Neural cell (in vitro differentiated cells): Measurements from ENCODE around the gene CRYGS. TPM values are rescaled to one million over a fixed set of nuclear protein-coding genes. Genes with fewer than 3 reads are reported as not detected.

ENCODE experiments used
- H2AFZ ChIP-seq: fragments of 200-600, 300-800 bp; sonication (generic), shearing (Covaris generic); 2 replicates; pipeline ENCODE4 v1.6.0; 2014; ENCODE audit warnings: low read depth, mild to moderate bottlenecking, antibody characterized with exemption, low read length, moderate library complexity
- H3F3A ChIP-seq: fragments of 200-600 bp; shearing (Covaris generic); 2 replicates; pipeline ENCODE4 v1.6.1; 2016; ENCODE audit warnings: mild to moderate bottlenecking, moderate library complexity, mixed read lengths, antibody characterized with exemption, low read length; ENCODE audit not compliant: insufficient read depth, poor library complexity, severe bottlenecking
- H3K27ac ChIP-seq: fragments of 200-600, 300-800 bp; sonication (generic), shearing (Covaris generic); 2 replicates; pipeline ENCODE4 v1.5.1; 2014; ENCODE audit warnings: mild to moderate bottlenecking, low read length, moderate library complexity
- H3K27me3 ChIP-seq: fragments of 300-800, 200-600 bp; sonication (generic), shearing (Covaris generic); 2 replicates; pipeline ENCODE4 v1.6.0; 2014; ENCODE audit warnings: mild to moderate bottlenecking, low read depth, low read length, moderate library complexity; ENCODE audit not compliant: insufficient read depth
- H3K36me3 ChIP-seq: fragments of 300-800, 200-600 bp; sonication (generic), shearing (Covaris generic); 2 replicates; pipeline ENCODE4 v1.5.1; 2014; ENCODE audit warnings: mild to moderate bottlenecking, antibody characterized with exemption, low read length, moderate library complexity; ENCODE audit not compliant: insufficient read depth
- H3K4me2 ChIP-seq: fragments of 300-800, 200-600 bp; sonication (generic), shearing (Covaris generic); 2 replicates; pipeline ENCODE4 v1.6.0; 2014; ENCODE audit warnings: mild to moderate bottlenecking, low read length
- H3K4me3 ChIP-seq: fragments of 300-800, 200-600 bp; sonication (generic), shearing (Covaris generic); 2 replicates; pipeline ENCODE4 v1.5.1; 2014; ENCODE audit warnings: mild to moderate bottlenecking, low read length, moderate library complexity
- H3K79me2 ChIP-seq: fragments of 200-600 bp; shearing (Covaris generic); replicated peaks from 2 replicates; pipeline ENCODE4 v1.6.0; 2014; ENCODE audit warnings: mild to moderate bottlenecking, low read length, moderate library complexity; ENCODE audit not compliant: insufficient read depth
- H3K9ac ChIP-seq: fragments of 300-800, 200-600 bp; sonication (generic), shearing (Covaris generic); 2 replicates; pipeline ENCODE4 v1.6.1; 2016; ENCODE audit warnings: mild to moderate bottlenecking, low read length, mixed read lengths
- H3K9me2 ChIP-seq: fragments of 200-600 bp; shearing (Covaris generic); 2 replicates; pipeline ENCODE4 v1.6.1; 2016; ENCODE audit warnings: mild to moderate bottlenecking, low read length, mixed read lengths; ENCODE audit not compliant: insufficient read depth
- H3K9me3 ChIP-seq: fragments of 200-600, 300-800 bp; sonication (generic), shearing (Covaris generic); 2 replicates; pipeline ENCODE4 v1.6.1; 2016; ENCODE audit warnings: mild to moderate bottlenecking, mixed run types, low read length, moderate library complexity, mixed read lengths
- H4K20me1 ChIP-seq: fragments of 200-600 bp; shearing (Covaris generic); 2 replicates; pipeline ENCODE4 v1.6.1; 2016; ENCODE audit warnings: mild to moderate bottlenecking, mixed run types; ENCODE audit not compliant: insufficient read depth
- EP300 ChIP-seq: fragments of 450-650 bp; conservative IDR thresholded peaks from 2 replicates; pipeline ENCODE4 v1.6.1; 2014; ENCODE audit warnings: antibody characterized with exemption, mild to moderate bottlenecking, moderate library complexity; ENCODE audit not compliant: poor library complexity, severe bottlenecking
- EZH2 ChIP-seq: fragments of 200-600, 300-800 bp; shearing (Covaris generic), sonication (generic); IDR thresholded peaks from 2 replicates; pipeline ENCODE4 v1.6.1; 2014; ENCODE audit warnings: antibody characterized with exemption, low read length, borderline replicate concordance, mild to moderate bottlenecking; ENCODE audit not compliant: insufficient read depth, poor library complexity, severe bottlenecking
- MXI1 ChIP-seq: fragments of 450-650 bp; conservative IDR thresholded peaks from 2 replicates; pipeline ENCODE4 v1.6.1; 2014; ENCODE audit warnings: antibody characterized with exemption, mild to moderate bottlenecking; ENCODE audit not compliant: poor library complexity, severe bottlenecking
- POLR2AphosphoS5 ChIP-seq: IDR thresholded peaks from 2 replicates; pipeline ENCODE4 v1.6.1; 2012
- RAD21 ChIP-seq: fragments of 450-650 bp; conservative IDR thresholded peaks from 2 replicates; pipeline ENCODE4 v1.6.1; 2014; ENCODE audit warnings: antibody characterized with exemption, mild to moderate bottlenecking, moderate library complexity
- REST ChIP-seq: IDR thresholded peaks from 2 replicates; pipeline ENCODE4 v1.6.1; 2012; ENCODE audit warnings: borderline replicate concordance
- SMC3 ChIP-seq: fragments of 450-650 bp; conservative IDR thresholded peaks from 2 replicates; pipeline ENCODE4 v1.6.1; 2014; ENCODE audit warnings: antibody characterized with exemption, mild to moderate bottlenecking, moderate library complexity; ENCODE audit not compliant: poor library complexity
- TAF1 ChIP-seq: IDR thresholded peaks from 2 replicates; pipeline ENCODE4 v1.6.1; 2012; ENCODE audit warnings: low read depth
- polyA plus RNA-seq: library from polyadenylated mRNA; depleted of rRNA; stranded (reverse); fragments of >200 nt; gene quantifications from 2 replicates; pipeline ENCODE4 v1.2.3, GENCODE V29; 2014
- TF ChIP-seq, protein P1 (sequence below): fragments of 450-650 bp; IDR thresholded peaks from 2 replicates; pipeline ENCODE4 v1.5.1; 2014; ENCODE audit warnings: antibody characterized with exemption, mild to moderate bottlenecking, moderate library complexity; ENCODE audit not compliant: poor library complexity, severe bottlenecking

CRYGS gene
- polyA plus RNA-seq, 1 donor from 2014 or later, result 7.7 TPM

DNA sequence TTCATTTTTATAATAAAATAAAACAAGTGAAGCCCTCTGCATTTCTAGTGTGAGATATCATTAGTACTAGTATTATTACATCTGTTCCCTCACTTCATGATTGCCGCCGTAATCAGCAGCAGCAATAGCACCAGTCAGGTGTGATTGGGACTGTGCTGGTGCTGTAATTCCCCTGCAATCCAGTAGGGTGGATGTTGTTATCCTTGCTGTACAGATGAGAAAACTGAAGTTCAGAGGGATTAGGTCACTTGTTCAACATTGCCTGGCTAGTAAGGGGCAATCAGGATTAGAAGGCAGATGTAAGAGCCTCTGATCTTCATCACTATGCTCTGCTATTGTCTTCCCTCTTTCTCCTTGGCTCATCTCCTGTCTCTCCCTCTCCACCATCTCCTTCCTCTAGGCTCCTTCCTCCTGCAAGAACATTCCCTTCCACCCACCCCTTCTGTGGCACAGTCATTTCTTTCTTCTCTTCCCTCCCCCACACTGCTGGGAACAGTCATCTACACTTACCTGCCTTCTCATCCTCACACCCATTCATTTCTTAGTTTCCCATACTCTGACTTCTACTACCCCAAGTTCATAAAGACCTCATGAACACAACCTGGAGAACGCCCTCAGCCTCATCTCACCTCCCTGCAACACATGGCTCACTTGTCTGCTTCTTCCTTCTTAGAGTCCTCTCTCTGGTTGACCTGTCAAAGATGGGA lies 29.7 kb downstream of the CRYGS start:
- Histone ChIP-seq H3K4me2 (no peak overlapping the region), H3K27ac (no peak overlapping the region), H4K20me1 (no peaks in the 10 kb centered on the region), H3K9me2 (no peaks in the 10 kb centered on the region), H3K4me3 (no peak overlapping the region), H3K9ac (no peak overlapping the region), H3K9me3 (no peaks in the 10 kb centered on the region), H3K36me3 (no peaks in the 10 kb centered on the region), H2AFZ (no peak overlapping the region), H3F3A (no peaks in the 10 kb centered on the region), H3K79me2 (no peaks in the 10 kb centered on the region), H3K27me3 (no peaks in the 10 kb centered on the region)
- TF ChIP-seq RAD21, result no peak
- no peak for TF ChIP-seq EZH2
- TF ChIP-seq SMC3, result no peak
- no peak for TF ChIP-seq TAF1
- no peak for TF ChIP-seq POLR2AphosphoS5
- TF ChIP-seq, protein P1, sequence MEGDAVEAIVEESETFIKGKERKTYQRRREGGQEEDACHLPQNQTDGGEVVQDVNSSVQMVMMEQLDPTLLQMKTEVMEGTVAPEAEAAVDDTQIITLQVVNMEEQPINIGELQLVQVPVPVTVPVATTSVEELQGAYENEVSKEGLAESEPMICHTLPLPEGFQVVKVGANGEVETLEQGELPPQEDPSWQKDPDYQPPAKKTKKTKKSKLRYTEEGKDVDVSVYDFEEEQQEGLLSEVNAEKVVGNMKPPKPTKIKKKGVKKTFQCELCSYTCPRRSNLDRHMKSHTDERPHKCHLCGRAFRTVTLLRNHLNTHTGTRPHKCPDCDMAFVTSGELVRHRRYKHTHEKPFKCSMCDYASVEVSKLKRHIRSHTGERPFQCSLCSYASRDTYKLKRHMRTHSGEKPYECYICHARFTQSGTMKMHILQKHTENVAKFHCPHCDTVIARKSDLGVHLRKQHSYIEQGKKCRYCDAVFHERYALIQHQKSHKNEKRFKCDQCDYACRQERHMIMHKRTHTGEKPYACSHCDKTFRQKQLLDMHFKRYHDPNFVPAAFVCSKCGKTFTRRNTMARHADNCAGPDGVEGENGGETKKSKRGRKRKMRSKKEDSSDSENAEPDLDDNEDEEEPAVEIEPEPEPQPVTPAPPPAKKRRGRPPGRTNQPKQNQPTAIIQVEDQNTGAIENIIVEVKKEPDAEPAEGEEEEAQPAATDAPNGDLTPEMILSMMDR, result no peak
- no peak for TF ChIP-seq REST
- TF ChIP-seq EP300, result no peak
- TF ChIP-seq MXI1, result no peak

GRCh38 chr3:186513386-186513785 lies 30.8 kb downstream of the CRYGS start:
- H3K27me3 ChIP-seq, result no peaks in the 10 kb centered on the region
- TF ChIP-seq EZH2 (no peak), MXI1 (no peak), TAF1 (no peak)
- no peaks in the 10 kb centered on the region for H3K9me3 ChIP-seq
- H4K20me1 ChIP-seq, result no peaks in the 10 kb centered on the region
- H3K9me2 ChIP-seq, result no peaks in the 10 kb centered on the region
- no peaks in the 10 kb centered on the region for H3F3A ChIP-seq
- no peak overlapping the region for H3K4me2 ChIP-seq
- H2AFZ ChIP-seq, result no peak overlapping the region
- no peak overlapping the region for H3K4me3 ChIP-seq
- no peak overlapping the region for H3K27ac ChIP-seq
- H3K36me3 ChIP-seq, result no peaks in the 10 kb centered on the region
- no peaks in the 10 kb centered on the region for H3K79me2 ChIP-seq
- no peak overlapping the region for H3K9ac ChIP-seq
